ENCODE data around the gene NOM1.

NOM1 gene

GRCh38 chr7:156962145-156962544 is 12.6 kb downstream of the NOM1 start:
- H3K4me3 ChIP-seq (ENCODE audit: extremely low read depth, insufficient read depth, low read length, poor library complexity, severe bottlenecking): no peak overlapping the region
- H3K9me3 ChIP-seq (ENCODE audit: control insufficient read depth, low read length): no peaks in the 10 kb centered on the region
- H3K27ac ChIP-seq (ENCODE audit: low read depth, low read length, severe bottlenecking): no peak overlapping the region
- WGBS, 2 experiments (ENCODE audit: insufficient coverage in 2 of 2): 96 to 97% methylated on average over 18 of the region's 18 CpGs
- peaks cover 91% of the 10 kb centered on the region for H3K36me3 ChIP-seq (ENCODE audit: control insufficient read depth, insufficient read depth, low read length)
- no peaks in the 10 kb centered on the region for H3K4me1 ChIP-seq (ENCODE audit: control insufficient read depth, insufficient read depth, low read length, poor library complexity, severe bottlenecking)

GRCh38 chr7:156962897-156963296 is 13.4 kb downstream of the NOM1 start:
- no peak overlapping the region for H3K27ac ChIP-seq (ENCODE audit: low read depth, low read length, severe bottlenecking)
- WGBS, 2 experiments (ENCODE audit: insufficient coverage in 2 of 2): 93 to 99% methylated on average over 13 to 16 of the region's 16 CpGs
- no peaks in the 10 kb centered on the region for H3K4me1 ChIP-seq (ENCODE audit: control insufficient read depth, insufficient read depth, low read length, poor library complexity, severe bottlenecking)
- no peaks in the 10 kb centered on the region for H3K9me3 ChIP-seq (ENCODE audit: control insufficient read depth, low read length)
- H3K36me3 ChIP-seq (ENCODE audit: control insufficient read depth, insufficient read depth, low read length): peaks cover 91% of the 10 kb centered on the region
- no peak overlapping the region for H3K4me3 ChIP-seq (ENCODE audit: extremely low read depth, insufficient read depth, low read length, poor library complexity, severe bottlenecking)

- no peak overlapping the region for H3K27ac ChIP-seq (ENCODE audit: low read depth, low read length, severe bottlenecking)
- H3K4me3 ChIP-seq (ENCODE audit: extremely low read depth, insufficient read depth, low read length, poor library complexity, severe bottlenecking): no peak overlapping the region
- no peaks in the 10 kb centered on the region for H3K9me3 ChIP-seq (ENCODE audit: control insufficient read depth, low read length)
- no peaks in the 10 kb centered on the region for H3K4me1 ChIP-seq (ENCODE audit: control insufficient read depth, insufficient read depth, low read length, poor library complexity, severe bottlenecking)
- peaks cover 91% of the 10 kb centered on the region for H3K36me3 ChIP-seq (ENCODE audit: control insufficient read depth, insufficient read depth, low read length)
- 92 to 97% methylated on average over 10 to 12 of the region's 12 CpGs for WGBS, 2 experiments (ENCODE audit: insufficient coverage in 2 of 2)
Measured at GRCh38 chr7:156963472-156963871, 14.0 kb downstream of the NOM1 start.

- H3K4me1 ChIP-seq (ENCODE audit: control insufficient read depth, insufficient read depth, low read length, poor library complexity, severe bottlenecking): no peaks in the 10 kb centered on the region
- H3K9me3 ChIP-seq (ENCODE audit: control insufficient read depth, low read length): no peaks in the 10 kb centered on the region
- H3K36me3 ChIP-seq (ENCODE audit: control insufficient read depth, insufficient read depth, low read length): peaks cover 92% of the 10 kb centered on the region
- WGBS, 2 experiments (ENCODE audit: insufficient coverage in 2 of 2): 90 to 95% methylated on average over 8 to 10 of the region's 11 CpGs
- H3K4me3 ChIP-seq (ENCODE audit: extremely low read depth, insufficient read depth, low read length, poor library complexity, severe bottlenecking): no peak overlapping the region
- H3K27ac ChIP-seq (ENCODE audit: low read depth, low read length, severe bottlenecking): no peak overlapping the region
Measured at GRCh38 chr7:156964971-156965370, 15.5 kb downstream of the NOM1 start.

- 90 to 96% methylated on average over 5 to 6 of the region's 8 CpGs for WGBS, 2 experiments (ENCODE audit: insufficient coverage in 2 of 2)
- Histone ChIP-seq H3K27ac (ENCODE audit: low read depth, low read length, severe bottlenecking) (no peak overlapping the region), H3K9me3 (ENCODE audit: control insufficient read depth, low read length) (no peaks in the 10 kb centered on the region), H3K4me3 (ENCODE audit: extremely low read depth, insufficient read depth, low read length, poor library complexity, severe bottlenecking) (no peak overlapping the region), H3K4me1 (ENCODE audit: control insufficient read depth, insufficient read depth, low read length, poor library complexity, severe bottlenecking) (no peaks in the 10 kb centered on the region), H3K36me3 (ENCODE audit: control insufficient read depth, insufficient read depth, low read length) (peaks cover 90% of the 10 kb centered on the region)
Measured at GRCh38 chr7:156966387-156966786, 16.9 kb downstream of the NOM1 start.

GRCh38 chr7:156968183-156968582 is 18.7 kb downstream of the NOM1 start:
- no peaks in the 10 kb centered on the region for H3K9me3 ChIP-seq (ENCODE audit: control insufficient read depth, low read length)
- no peak overlapping the region for H3K4me3 ChIP-seq (ENCODE audit: extremely low read depth, insufficient read depth, low read length, poor library complexity, severe bottlenecking)
- H3K36me3 ChIP-seq (ENCODE audit: control insufficient read depth, insufficient read depth, low read length): peaks cover 86% of the 10 kb centered on the region
- H3K4me1 ChIP-seq (ENCODE audit: control insufficient read depth, insufficient read depth, low read length, poor library complexity, severe bottlenecking): no peaks in the 10 kb centered on the region
- H3K27ac ChIP-seq (ENCODE audit: low read depth, low read length, severe bottlenecking): no peak overlapping the region
- WGBS, 2 experiments (ENCODE audit: insufficient coverage in 2 of 2): 96 to 97% methylated on average over 23 of the region's 27 CpGs

GRCh38 chr7:156969972-156970420 is 20.5 kb downstream of the NOM1 start:
- Histone ChIP-seq H3K9me3 (ENCODE audit: control insufficient read depth, low read length) (no peaks in the 10 kb centered on the region), H3K4me3 (ENCODE audit: extremely low read depth, insufficient read depth, low read length, poor library complexity, severe bottlenecking) (no peak overlapping the region), H3K36me3 (ENCODE audit: control insufficient read depth, insufficient read depth, low read length) (peaks cover 71% of the 10 kb centered on the region), H3K27ac (ENCODE audit: low read depth, low read length, severe bottlenecking) (no peak overlapping the region), H3K4me1 (ENCODE audit: control insufficient read depth, insufficient read depth, low read length, poor library complexity, severe bottlenecking) (no peaks in the 10 kb centered on the region)
- 91 to 100% methylated on average over 3 of the region's 3 CpGs for whole genome bisulfite sequencing, 2 experiments (ENCODE audit: insufficient coverage in 2 of 2)

- H3K27ac ChIP-seq (ENCODE audit: low read depth, low read length, severe bottlenecking): no peak overlapping the region
- peaks cover 10% of the 10 kb centered on the region for H3K9me3 ChIP-seq (ENCODE audit: control insufficient read depth, low read length)
- 94 to 100% methylated on average over 2 of the region's 5 CpGs for WGBS, 2 experiments (ENCODE audit: insufficient coverage in 2 of 2)
- H3K4me1 ChIP-seq (ENCODE audit: control insufficient read depth, insufficient read depth, low read length, poor library complexity, severe bottlenecking): no peaks in the 10 kb centered on the region
- H3K4me3 ChIP-seq (ENCODE audit: extremely low read depth, insufficient read depth, low read length, poor library complexity, severe bottlenecking): no peak overlapping the region
- peaks cover 24% of the 10 kb centered on the region for H3K36me3 ChIP-seq (ENCODE audit: control insufficient read depth, insufficient read depth, low read length)
Measured at GRCh38 chr7:156975620-156976019, 26.1 kb downstream of the NOM1 start.

DNA sequence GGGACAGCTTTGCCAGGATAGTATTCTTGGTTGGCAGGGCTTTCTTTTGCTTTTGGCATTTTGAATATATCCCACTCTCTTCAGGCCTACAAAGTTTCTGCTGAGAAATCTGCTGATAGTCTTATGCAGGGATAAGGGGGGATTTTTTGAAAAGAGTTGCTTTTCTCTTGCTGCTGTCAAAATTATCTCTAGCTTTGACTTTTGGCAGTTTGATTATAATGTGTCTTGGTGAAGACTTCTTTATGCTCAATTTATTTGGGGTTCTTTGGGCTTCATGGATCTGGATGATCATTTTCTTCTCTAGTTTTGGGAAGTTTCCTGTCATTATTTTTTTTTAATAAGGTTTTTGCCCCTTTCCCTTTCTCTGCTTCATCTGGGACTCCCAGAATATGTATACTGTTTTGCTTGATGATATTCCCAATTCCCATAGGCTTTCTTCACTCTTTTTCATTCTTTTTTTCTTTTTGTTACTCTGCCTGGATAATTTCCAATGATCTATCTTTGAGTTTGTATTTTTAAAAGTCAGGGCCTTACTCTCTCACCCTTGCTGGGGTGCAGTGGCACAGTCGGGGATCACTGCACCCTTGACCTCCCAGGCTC is 29.6 kb downstream of the NOM1 start:
- Histone ChIP-seq H3K4me1 (ENCODE audit: control insufficient read depth, insufficient read depth, low read length, poor library complexity, severe bottlenecking) (no peaks in the 10 kb centered on the region), H3K36me3 (ENCODE audit: control insufficient read depth, insufficient read depth, low read length) (no peaks in the 10 kb centered on the region), H3K9me3 (ENCODE audit: control insufficient read depth, low read length) (peaks cover 10% of the 10 kb centered on the region), H3K4me3 (ENCODE audit: extremely low read depth, insufficient read depth, low read length, poor library complexity, severe bottlenecking) (no peak overlapping the region), H3K27ac (ENCODE audit: low read depth, low read length, severe bottlenecking) (no peak overlapping the region)
- WGBS, 2 experiments (ENCODE audit: insufficient coverage in 2 of 2): 88 to 91% methylated on average over 1 of the region's 1 CpG

GRCh38 chr7:156979711-156980110 is 30.2 kb downstream of the NOM1 start:
- H3K36me3 ChIP-seq (ENCODE audit: control insufficient read depth, insufficient read depth, low read length): no peaks in the 10 kb centered on the region
- 85 to 96% methylated on average over 2 to 3 of the region's 4 CpGs for whole genome bisulfite sequencing, 2 experiments (ENCODE audit: insufficient coverage in 2 of 2)

DNA sequence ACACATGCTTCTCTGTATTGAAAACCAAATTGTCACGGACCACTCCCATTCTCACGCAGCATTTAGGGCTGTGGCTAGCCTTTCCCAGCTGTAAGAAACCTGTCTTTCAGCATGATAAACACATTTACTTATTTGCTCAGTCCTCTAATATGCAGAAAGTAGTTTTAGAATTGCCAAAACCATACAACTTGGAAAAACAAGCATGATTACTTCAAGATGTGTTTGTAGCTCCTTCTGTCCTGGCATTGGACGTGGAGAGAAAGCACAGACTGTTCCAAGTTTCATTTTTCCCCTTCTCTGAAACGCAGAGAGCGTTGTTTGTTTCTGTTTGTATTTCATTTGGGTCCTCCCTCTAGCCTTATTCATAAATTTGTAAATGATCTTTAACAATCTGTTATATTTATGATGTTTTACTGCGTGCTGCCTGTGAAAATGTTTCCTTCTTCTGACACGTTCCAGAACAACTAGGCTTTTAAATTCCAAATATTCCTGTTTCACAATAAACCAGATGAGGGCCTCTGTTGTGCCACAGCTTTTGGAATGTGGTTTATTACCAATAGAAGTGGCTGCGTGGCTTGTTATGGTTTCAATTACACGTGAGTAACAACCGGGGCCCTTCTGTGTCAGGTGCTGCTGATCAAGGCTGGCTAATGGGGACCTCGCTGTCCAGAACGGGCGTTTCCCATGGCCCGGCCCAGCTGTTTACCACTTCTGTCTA is 34.8 kb downstream of the NOM1 start:
- Histone ChIP-seq H3K9me3 (ENCODE audit: control insufficient read depth, low read length) (peaks cover 4% of the 10 kb centered on the region), H3K36me3 (ENCODE audit: control insufficient read depth, insufficient read depth, low read length) (no peaks in the 10 kb centered on the region), H3K27ac (ENCODE audit: low read depth, low read length, severe bottlenecking) (no peak overlapping the region), H3K4me1 (ENCODE audit: control insufficient read depth, insufficient read depth, low read length, poor library complexity, severe bottlenecking) (no peaks in the 10 kb centered on the region), H3K4me3 (ENCODE audit: extremely low read depth, insufficient read depth, low read length, poor library complexity, severe bottlenecking) (no peak overlapping the region)
- 86 to 90% methylated on average over 8 of the region's 14 CpGs for WGBS, 2 experiments (ENCODE audit: insufficient coverage in 2 of 2)

More at GRCh38 chr7:156979711-156980110, 30.2 kb downstream of the NOM1 start:
- peaks cover 10% of the 10 kb centered on the region for H3K9me3 ChIP-seq (ENCODE audit: control insufficient read depth, low read length)
- no peak overlapping the region for H3K27ac ChIP-seq (ENCODE audit: low read depth, low read length, severe bottlenecking)
- no peaks in the 10 kb centered on the region for H3K4me1 ChIP-seq (ENCODE audit: control insufficient read depth, insufficient read depth, low read length, poor library complexity, severe bottlenecking)
- no peak overlapping the region for H3K4me3 ChIP-seq (ENCODE audit: extremely low read depth, insufficient read depth, low read length, poor library complexity, severe bottlenecking)
